ENCODE data around the gene ACAD11.
"Not testable (repeated sequence)": the region's sequence is repeated elsewhere in the genome, so short reads cannot be mapped to it uniquely, and the experiment has no call there.

ACAD11 gene

GRCh38 chr3:132605374-132605792, 54.2 kb downstream of the ACAD11 start:
- no peak for DNase-seq (ENCODE audit: low spot score)
- FAIRE-seq: no peak

GRCh38 chr3:132600614-132601013, 59.0 kb downstream of the ACAD11 start:
- FAIRE-seq; DNase-seq (ENCODE audit: low spot score): not testable (repeated sequence)

- FAIRE-seq: no peak
- DNase-seq (ENCODE audit: low spot score): no peak
These were observed 61.4 kb downstream of the ACAD11 start for GRCh38 chr3:132598181-132598580.

GRCh38 chr3:132597660-132598059, 61.9 kb downstream of the ACAD11 start:
- no peak for FAIRE-seq
- no peak for DNase-seq (ENCODE audit: low spot score)

GRCh38 chr3:132596816-132597433, 62.7 kb downstream of the ACAD11 start, which contains the start of gene ACKR4:
ACKR4 (plus strand) TSS chr3:132597270; CDS start chr3:132600398, 3,128 bp downstream.
- FAIRE-seq (no peak), DNase-seq (ENCODE audit: low spot score) (no peak)

GRCh38 chr3:132596326-132596725, 63.3 kb downstream of the ACAD11 start:
- FAIRE-seq (no peak), DNase-seq (ENCODE audit: low spot score) (no peak)

- FAIRE-seq (no peak), DNase-seq (ENCODE audit: low spot score) (no peak)
These were observed 64.6 kb downstream of the ACAD11 start for GRCh38 chr3:132595014-132595413.

- FAIRE-seq: no peak
- DNase-seq (ENCODE audit: low spot score): no peak
These were observed 65.1 kb downstream of the ACAD11 start for GRCh38 chr3:132594498-132594897.

GRCh38 chr3:132593947-132594323, 65.7 kb downstream of the ACAD11 start:
- peak; percentile 4 for DNase-seq (ENCODE audit: low spot score)
- no peak for FAIRE-seq

GRCh38 chr3:132593241-132593946, 66.2 kb downstream of the ACAD11 start:
- no peak for FAIRE-seq
- no peak for DNase-seq (ENCODE audit: low spot score)

GRCh38 chr3:132592216-132592615, 67.4 kb downstream of the ACAD11 start:
- DNase-seq (ENCODE audit: low spot score) (no peak), FAIRE-seq (no peak)

- FAIRE-seq: no peak
- no peak for DNase-seq (ENCODE audit: low spot score)
These were observed 72.2 kb downstream of the ACAD11 start for GRCh38 chr3:132587401-132587800.

GRCh38 chr3:132573797-132574211, 85.8 kb downstream of the ACAD11 start:
- FAIRE-seq (no peak), DNase-seq (ENCODE audit: low spot score) (no peak)

GRCh38 chr3:132570016-132570415, 89.6 kb downstream of the ACAD11 start:
- no peak for DNase-seq (ENCODE audit: low spot score)
- no peak for FAIRE-seq

GRCh38 chr3:132569580-132569979, 90.0 kb downstream of the ACAD11 start:
- FAIRE-seq: no peak

GRCh38 chr3:132569153-132569552, 90.5 kb downstream of the ACAD11 start:
- DNase-seq (ENCODE audit: low spot score) (no peak), FAIRE-seq (no peak)

More at GRCh38 chr3:132569580-132569979, 90.0 kb downstream of the ACAD11 start:
- no peak for DNase-seq (ENCODE audit: low spot score)

GRCh38 chr3:132568422-132568821, 91.2 kb downstream of the ACAD11 start:
- FAIRE-seq: no peak
- no peak for DNase-seq (ENCODE audit: low spot score)

GRCh38 chr3:132564070-132564465, 95.5 kb downstream of the ACAD11 start:
- FAIRE-seq: no peak
- DNase-seq (ENCODE audit: low spot score): no peak

- no peak for DNase-seq (ENCODE audit: low spot score)
- FAIRE-seq: no peak
These were observed 96.1 kb downstream of the ACAD11 start for GRCh38 chr3:132563420-132564069.

- FAIRE-seq (no peak), DNase-seq (ENCODE audit: low spot score) (no peak)
These were observed 98.6 kb downstream of the ACAD11 start for GRCh38 chr3:132561003-132561402.

GRCh38 chr3:132556508-132557159, 103.0 kb downstream of the ACAD11 start:
- DNase-seq (ENCODE audit: low spot score) (no peak), FAIRE-seq (no peak)

- not testable (repeated sequence) for DNase-seq (ENCODE audit: low spot score); FAIRE-seq
These were observed 103.6 kb downstream of the ACAD11 start for GRCh38 chr3:132556036-132556386.
